ENCODE measurements around the gene PPP2R1B. TPM values are rescaled to one million over a fixed set of nuclear protein-coding genes. Genes with fewer than 3 reads are reported as not detected.

PPP2R1B gene
- total and polyA plus RNA-seq, 11 donors = 4.2 to 99.9 (median 7.9) TPM

DNA sequence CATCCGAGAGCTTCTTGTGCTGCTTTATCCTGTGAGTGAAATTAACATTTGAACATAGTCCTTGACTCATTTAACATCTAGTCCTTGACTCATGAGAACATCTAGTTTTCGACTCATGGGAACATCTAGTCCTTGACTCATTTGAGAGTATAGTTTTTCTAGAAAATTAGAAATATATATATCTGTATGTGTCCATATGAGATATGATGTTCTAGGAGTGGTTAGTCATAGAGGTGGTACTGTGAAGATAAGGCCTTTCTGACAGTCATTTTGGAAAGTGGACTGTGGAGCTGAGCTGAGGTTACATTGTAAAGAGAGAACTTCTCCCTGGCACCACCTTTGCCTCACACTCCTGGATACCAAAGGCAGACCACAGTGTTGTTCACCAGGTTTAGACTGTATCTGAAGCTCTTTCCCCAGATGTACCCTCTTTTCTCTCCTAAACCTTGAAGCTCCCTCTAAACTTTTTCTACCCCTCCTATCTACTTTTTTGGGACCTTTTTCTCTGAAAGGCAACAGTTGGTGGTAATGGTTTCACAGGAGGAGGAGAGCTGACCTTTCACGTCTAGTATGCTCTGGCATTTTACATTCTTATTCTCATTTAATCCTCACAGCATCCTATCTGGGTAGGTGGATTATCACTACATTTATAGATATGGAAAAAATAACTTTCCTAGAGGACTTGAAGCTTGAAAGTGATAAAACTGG is 67.2 kb downstream of the PPP2R1B start:
- H3K27me3 ChIP-seq = no peaks in the 10 kb centered on the region
- H3K4me1 ChIP-seq = peaks cover 2 to 58% (median 11%) of the 10 kb centered on the region in 12 donors
- no peak overlapping the region for H3K27ac ChIP-seq
- WGBS, 4 donors = 86 to 96% (median 91%) methylated on average over 3 of the region's 3 CpGs
- H3K9me3 ChIP-seq = no peaks in the 10 kb centered on the region
- no peak overlapping the region for H3K4me3 ChIP-seq
- intact Hi-C loops (cut with DNase I) = loop anchor here in 1 of 10 donors (5.0 kb wide), 1 partner anchor 67 kb away; no protein-coding TSS in a partner anchor
- TF ChIP-seq POLR2A (IDR thresholded peaks at IDR 0.05) (no peak), CTCF (IDR thresholded peaks at IDR 0.05) (no peak)
- peaks cover 0 to 39% (median 20%) of the 10 kb centered on the region in 9 donors for H3K36me3 ChIP-seq
- ATAC-seq (no peak), DNase-seq (no peak)

DNA sequence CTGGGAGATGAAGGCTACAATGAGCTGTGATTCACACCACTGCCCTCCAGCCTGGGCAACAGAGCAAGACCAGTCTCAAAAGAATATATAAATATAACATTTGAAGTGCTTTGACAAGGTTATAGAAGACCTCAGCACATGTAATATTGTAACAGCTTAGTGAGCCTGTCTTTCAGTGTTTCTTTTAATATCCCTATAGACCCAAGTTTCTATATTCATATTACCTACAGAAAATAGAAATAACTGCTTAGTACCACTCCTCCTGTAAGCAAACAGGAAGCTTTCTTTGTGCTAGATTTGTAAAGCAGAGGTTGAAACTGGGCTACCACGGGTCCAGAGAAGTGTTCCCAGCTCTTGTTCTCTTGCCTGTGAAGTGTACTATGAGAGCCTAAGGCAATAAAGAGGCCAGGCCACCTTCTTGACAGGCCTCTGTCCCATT is 68.2 kb downstream of the PPP2R1B start:
- no peak for TF ChIP-seq CTCF (IDR thresholded peaks at IDR 0.05)
- Histone ChIP-seq H3K27ac (no peak overlapping the region), H3K9me3 (no peaks in the 10 kb centered on the region), H3K4me1 (peaks cover 2 to 56% (median 12%) of the 10 kb centered on the region in 12 donors), H3K27me3 (no peaks in the 10 kb centered on the region), H3K4me3 (no peak overlapping the region), H3K36me3 (peaks cover 0 to 29% (median 9%) of the 10 kb centered on the region in 9 donors)
- ATAC-seq (no peak), DNase-seq (no peak)
- WGBS, 4 donors = 81 to 92% (median 89%) methylated on average over 1 of the region's 1 CpG
- intact Hi-C loops (cut with DNase I) = loop anchor here in 1 of 10 donors (5.0 kb wide), 1 partner anchor 66 kb away; no protein-coding TSS in a partner anchor

DNA sequence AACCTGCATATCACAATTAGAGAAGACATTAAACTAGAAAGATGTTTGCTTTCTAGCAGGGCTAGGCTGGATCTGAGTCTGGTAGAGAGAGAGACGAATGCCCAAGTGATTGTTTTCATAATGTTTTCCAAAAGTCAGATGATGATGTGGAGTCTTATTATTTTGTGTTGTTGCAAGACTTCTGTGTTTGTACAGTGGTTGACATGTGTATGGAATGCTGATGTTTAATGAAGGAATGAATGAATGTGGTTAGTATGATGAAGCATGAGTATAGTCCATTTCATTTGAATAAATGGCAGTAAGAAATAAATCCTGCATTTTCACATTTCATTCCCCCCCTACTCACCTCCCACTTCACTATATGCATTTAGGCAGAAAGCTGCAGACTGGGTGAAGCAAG is 69.6 kb downstream of the PPP2R1B start:
- no peak overlapping the region for H3K27ac ChIP-seq
- H3K9me3 ChIP-seq = no peaks in the 10 kb centered on the region
- peaks cover 0 to 16% (median 0%) of the 10 kb centered on the region in 9 donors for H3K36me3 ChIP-seq
- no peaks in the 10 kb centered on the region for H3K27me3 ChIP-seq
- intact Hi-C loops (cut with DNase I) = loop anchor here in 1 of 10 donors (5.0 kb wide), 1 partner anchor 64 kb away; no protein-coding TSS in a partner anchor
- TF ChIP-seq CTCF (IDR thresholded peaks at IDR 0.05) (no peak), POLR2A (IDR thresholded peaks at IDR 0.05) (no peak)
- DNase-seq = no peak
- H3K4me3 ChIP-seq = no peak overlapping the region
- ATAC-seq = no peak
- WGBS, 4 donors = 71 to 88% (median 78%) methylated on average over 1 of the region's 1 CpG
- peaks cover 2 to 55% (median 14%) of the 10 kb centered on the region in 12 donors for H3K4me1 ChIP-seq

GRCh38 chr11:111694851-111695250 is 71.3 kb downstream of the PPP2R1B start:
- ATAC-seq (peak in 3 of 4 donors; percentile 35 to 90 (median 90)), DNase-seq (peak in 1 of 5 donors; percentile 76)
- peak overlapping the region in 7 of 12 donors; percentile 1 to 67 (median 27) for H3K27ac ChIP-seq
- peaks cover 0 to 9% (median 2%) of the 10 kb centered on the region in 9 donors for H3K36me3 ChIP-seq
- H3K27me3 ChIP-seq = no peaks in the 10 kb centered on the region
- H3K4me3 ChIP-seq = no peak overlapping the region
- H3K4me1 ChIP-seq = peaks cover 2 to 48% (median 14%) of the 10 kb centered on the region in 12 donors
- intact Hi-C loops (cut with DNase I) = loop anchor here in 2 of 10 donors (5.0 kb wide), 1 partner anchor 63 kb away; no protein-coding TSS in a partner anchor
- WGBS, 4 donors = 20 to 30% (median 25%) methylated on average over 4 of the region's 4 CpGs
- TF ChIP-seq POLR2A (IDR thresholded peaks at IDR 0.05) (no peak), CTCF (IDR thresholded peaks at IDR 0.05) (no peak)
- no peaks in the 10 kb centered on the region for H3K9me3 ChIP-seq
